Caco-2 (cell line): ENCODE data around the gene TCF15. TPM values are rescaled to one million over a fixed set of nuclear protein-coding genes. Genes with fewer than 3 reads are reported as not detected.
A peak's percentile ranks its signal among the peaks of the same experiment; 100 is the strongest.

Experiments used
- BruUV-seq: library from RNA; stranded (reverse); fragments of 400-500 nt; replicated peaks from 2 replicates; lab custom pipeline; 2021; lab: Mats Ljungman, UMichigan
- CTCF ChIA-PET: fragments of 300-600 bp; sonication (Branson Sonifier 250); formaldehyde crosslinking; loops from one replicate; lab custom pipeline; 2022; ENCODE audit warnings: antibody characterized with exemption; lab: Charles Lee
- POLR2A ChIA-PET: fragments of 300-600 bp; sonication (Branson Sonifier 250); formaldehyde crosslinking; loops from one replicate; lab custom pipeline; 2022; ENCODE audit warnings: antibody characterized with exemption; lab: Charles Lee
- DNase-seq, 2 experiments: peaks; one replicate each; pipeline versions ENCODE4 v3.0.0 to v3.0.0-alpha.2; 2020 to 2022
- H3K27me3 ChIP-seq: replicated peaks from 2 replicates; pipeline ENCODE4 v1.6.0; 2011; ENCODE audit warnings: low read length; ENCODE audit not compliant: control insufficient read depth, insufficient read depth
- H3K36me3 ChIP-seq: 2 replicates; pipeline ENCODE4 v1.5.1; 2011; ENCODE audit warnings: low read length; ENCODE audit not compliant: control insufficient read depth, insufficient read depth
- H3K4me1 ChIP-seq: fragments of 250-450 bp; sonication (Bioruptor Pico); 2 replicates; pipeline ENCODE4 v1.5.1; 2020; ENCODE audit warnings: mild to moderate bottlenecking
- H3K4me3 ChIP-seq: 2 replicates; pipeline ENCODE4 v1.5.1; 2011; ENCODE audit warnings: low read depth, mild to moderate bottlenecking, control low read depth, low read length
- H3K9me3 ChIP-seq: fragments of 250-450 bp; sonication (Bioruptor Pico); 2 replicates; pipeline ENCODE4 v1.5.1; 2020; ENCODE audit warnings: mild to moderate bottlenecking, moderate library complexity
- H3K27ac Mint-ChIP-seq: one replicate; pipeline ENCODE4 v1.8.0; 2022; ENCODE audit warnings: mixed read lengths; ENCODE audit not compliant: unreplicated experiment
- H3K27me3 Mint-ChIP-seq: one replicate; pipeline ENCODE4 v1.8.0; 2022; ENCODE audit warnings: mixed read lengths; ENCODE audit not compliant: insufficient read depth, unreplicated experiment
- H3K36me3 Mint-ChIP-seq: one replicate; pipeline ENCODE4 v1.8.0; 2022; ENCODE audit warnings: mild to moderate bottlenecking, mixed read lengths; ENCODE audit not compliant: insufficient read depth, unreplicated experiment
- H3K4me1 Mint-ChIP-seq: one replicate; pipeline ENCODE4 v1.8.0; 2022; ENCODE audit warnings: low read depth, mixed read lengths; ENCODE audit not compliant: unreplicated experiment
- H3K4me3 Mint-ChIP-seq: one replicate; pipeline ENCODE4 v1.8.0; 2022; ENCODE audit warnings: mild to moderate bottlenecking, moderate library complexity, mixed read lengths; ENCODE audit not compliant: unreplicated experiment
- H3K9me3 Mint-ChIP-seq: one replicate; pipeline ENCODE4 v1.8.0; 2022; ENCODE audit warnings: mixed read lengths; ENCODE audit not compliant: unreplicated experiment
- CTCF ChIP-seq, 2 experiments: fragments of 200-600 bp in 1 of 2; IDR thresholded peaks; 1 replicate in 1 of 2; 2 replicates in 1 of 2; pipeline versions ENCODE4 v1.5.1 to v1.8.0; 2011 to 2022; ENCODE audit warnings: antibody characterized with exemption in 1 of 2, control low read depth in 1 of 2, inconsistent platforms in 1 of 2, low read depth in 1 of 2, low read length in 1 of 2, mild to moderate bottlenecking in 1 of 2, moderate library complexity in 1 of 2; ENCODE audit not compliant: insufficient read depth in 1 of 2, severe bottlenecking in 1 of 2, unreplicated experiment in 1 of 2
- intact Hi-C: fragments of 100-400 bp; cut with micrococcal nuclease; formaldehyde crosslinking; loops from one replicate; pipeline ENCODE4 v1.10.0; 2022; ENCODE audit not compliant: unreplicated experiment
- total RNA-seq: library from RNA; stranded (reverse); gene quantifications from 2 replicates; pipeline ENCODE4 v1.2.3, GENCODE V29; 2022

Gene TCF15
- total RNA-seq, 1 experiment from 2014 or later, result not detected

- no peaks in the 10 kb centered on the region for H3K27me3 ChIP-seq
- Mint-ChIP-seq H3K27me3 (peaks cover 3% of the 10 kb centered on the region), H3K36me3 (no peaks in the 10 kb centered on the region), H3K4me1 (peaks cover 13% of the 10 kb centered on the region), H3K9me3 (no peaks in the 10 kb centered on the region), H3K4me3 (peak overlapping the region; percentile 65), H3K27ac (no peak overlapping the region)
- no peak for TF ChIP-seq CTCF (IDR thresholded peaks at IDR 0.05; ENCODE audit: insufficient read depth in 1 of 2, low read depth in 1 of 2, low read length in 1 of 2, severe bottlenecking in 1 of 2, unreplicated experiment in 1 of 2)
- no peaks in the 10 kb centered on the region for H3K9me3 ChIP-seq
- ChIA-PET CTCF (interaction anchor here (0.6 to 2.3 kb wide), 3 partner anchors 23 to 157 kb away, joined by 3 to 15 read pairs (median 7); no protein-coding TSS in a partner anchor), POLR2A (interaction anchor here (0.6 kb wide), 1 partner anchor 192 kb away, joined by 6 read pairs; the partner anchor contains the start of gene TRIB3)
- intact Hi-C loops, result no loop called here
- peaks cover 24% of the 10 kb centered on the region for H3K4me1 ChIP-seq
- no peaks in the 10 kb centered on the region for H3K36me3 ChIP-seq
- no peak overlapping the region for H3K4me3 ChIP-seq
- BruUV-seq, result no TSS peak
- peak; percentile 21 to 72 for DNase-seq
Observed at GRCh38 chr20:571754-572441, 38.2 kb downstream of the TCF15 start.

GRCh38 chr20:568673-569415 lies 41.3 kb downstream of the TCF15 start:
- peaks cover 2% of the 10 kb centered on the region for H3K27me3 Mint-ChIP-seq
- DNase-seq, result no peak
- Histone ChIP-seq H3K9me3 (no peaks in the 10 kb centered on the region), H3K4me1 (peaks cover 17% of the 10 kb centered on the region), H3K36me3 (no peaks in the 10 kb centered on the region), H3K27me3 (no peaks in the 10 kb centered on the region), H3K4me3 (no peak overlapping the region)
- H3K9me3 Mint-ChIP-seq, result no peaks in the 10 kb centered on the region
- H3K36me3 Mint-ChIP-seq, result no peaks in the 10 kb centered on the region
- CTCF ChIA-PET, result interaction anchor here (0.6 kb wide), 1 partner anchor 54 kb away, joined by 6 read pairs; no protein-coding TSS in a partner anchor
- no peak overlapping the region for H3K27ac Mint-ChIP-seq
- BruUV-seq, result no TSS peak
- no peak for TF ChIP-seq CTCF (IDR thresholded peaks at IDR 0.05; ENCODE audit: insufficient read depth in 1 of 2, low read depth in 1 of 2, low read length in 1 of 2, severe bottlenecking in 1 of 2, unreplicated experiment in 1 of 2)
- POLR2A ChIA-PET, result no interaction called here
- no peak overlapping the region for H3K4me3 Mint-ChIP-seq
- intact Hi-C loops, result no loop called here
- H3K4me1 Mint-ChIP-seq, result peaks cover 10% of the 10 kb centered on the region

GRCh38 chr20:568097-568652 lies 41.9 kb downstream of the TCF15 start:
- no peaks in the 10 kb centered on the region for H3K9me3 Mint-ChIP-seq
- Histone ChIP-seq H3K27me3 (no peaks in the 10 kb centered on the region), H3K9me3 (no peaks in the 10 kb centered on the region), H3K36me3 (no peaks in the 10 kb centered on the region), H3K4me1 (peaks cover 14% of the 10 kb centered on the region), H3K4me3 (no peak overlapping the region)
- peak in 1 of 2 experiments; percentile 21 for DNase-seq
- peaks cover 6% of the 10 kb centered on the region for H3K4me1 Mint-ChIP-seq
- CTCF ChIA-PET, result no interaction called here
- no peak overlapping the region for H3K4me3 Mint-ChIP-seq
- H3K27me3 Mint-ChIP-seq, result no peaks in the 10 kb centered on the region
- POLR2A ChIA-PET, result no interaction called here
- no TSS peak for BruUV-seq
- intact Hi-C loops, result no loop called here
- no peak for TF ChIP-seq CTCF (IDR thresholded peaks at IDR 0.05; ENCODE audit: insufficient read depth in 1 of 2, low read depth in 1 of 2, low read length in 1 of 2, severe bottlenecking in 1 of 2, unreplicated experiment in 1 of 2)
- no peaks in the 10 kb centered on the region for H3K36me3 Mint-ChIP-seq
- H3K27ac Mint-ChIP-seq, result no peak overlapping the region
